ENCODE data around the gene SETX.

Gene SETX

DNA sequence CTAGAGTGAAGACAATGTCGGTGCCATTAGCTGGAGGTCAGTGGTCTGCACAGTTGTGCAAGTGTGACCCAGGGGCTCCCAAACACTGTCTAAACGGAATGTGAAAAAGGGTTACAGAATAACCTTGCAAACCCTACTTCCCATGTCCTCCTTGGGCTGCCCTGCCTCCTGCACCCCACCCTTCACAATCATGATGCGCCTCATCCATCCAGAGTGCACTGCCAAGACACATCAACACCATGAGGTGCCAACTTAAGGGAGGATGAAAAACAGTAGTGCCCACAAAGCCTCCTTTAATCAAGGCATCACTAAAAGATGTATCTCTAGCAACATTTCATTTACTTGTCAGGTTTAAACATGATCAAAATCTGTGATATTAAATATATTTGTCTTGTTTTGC, 87.1 kb downstream of the SETX start:
- no peaks in the 10 kb centered on the region for H3K27me3 ChIP-seq (ENCODE audit: insufficient read depth, poor library complexity, severe bottlenecking)
- no peak for DNase-seq (ENCODE audit: low read depth in 1 of 2, low spot score in 1 of 2)
- no peak overlapping the region for H3K4me3 ChIP-seq (replicated peaks; ENCODE audit: insufficient read depth, low read length)
- H3K27ac ChIP-seq (replicated peaks), result no peak overlapping the region
- no peak for TF ChIP-seq GABPA (IDR thresholded peaks at IDR 0.05; ENCODE audit: low read depth)
- TF ChIP-seq SPI1 (IDR thresholded peaks at IDR 0.05; ENCODE audit: borderline replicate concordance, low read depth), result no peak
- no peak for TF ChIP-seq POLR2AphosphoS5 (IDR thresholded peaks at IDR 0.05; ENCODE audit: low read depth)
- TF ChIP-seq, protein P1, sequence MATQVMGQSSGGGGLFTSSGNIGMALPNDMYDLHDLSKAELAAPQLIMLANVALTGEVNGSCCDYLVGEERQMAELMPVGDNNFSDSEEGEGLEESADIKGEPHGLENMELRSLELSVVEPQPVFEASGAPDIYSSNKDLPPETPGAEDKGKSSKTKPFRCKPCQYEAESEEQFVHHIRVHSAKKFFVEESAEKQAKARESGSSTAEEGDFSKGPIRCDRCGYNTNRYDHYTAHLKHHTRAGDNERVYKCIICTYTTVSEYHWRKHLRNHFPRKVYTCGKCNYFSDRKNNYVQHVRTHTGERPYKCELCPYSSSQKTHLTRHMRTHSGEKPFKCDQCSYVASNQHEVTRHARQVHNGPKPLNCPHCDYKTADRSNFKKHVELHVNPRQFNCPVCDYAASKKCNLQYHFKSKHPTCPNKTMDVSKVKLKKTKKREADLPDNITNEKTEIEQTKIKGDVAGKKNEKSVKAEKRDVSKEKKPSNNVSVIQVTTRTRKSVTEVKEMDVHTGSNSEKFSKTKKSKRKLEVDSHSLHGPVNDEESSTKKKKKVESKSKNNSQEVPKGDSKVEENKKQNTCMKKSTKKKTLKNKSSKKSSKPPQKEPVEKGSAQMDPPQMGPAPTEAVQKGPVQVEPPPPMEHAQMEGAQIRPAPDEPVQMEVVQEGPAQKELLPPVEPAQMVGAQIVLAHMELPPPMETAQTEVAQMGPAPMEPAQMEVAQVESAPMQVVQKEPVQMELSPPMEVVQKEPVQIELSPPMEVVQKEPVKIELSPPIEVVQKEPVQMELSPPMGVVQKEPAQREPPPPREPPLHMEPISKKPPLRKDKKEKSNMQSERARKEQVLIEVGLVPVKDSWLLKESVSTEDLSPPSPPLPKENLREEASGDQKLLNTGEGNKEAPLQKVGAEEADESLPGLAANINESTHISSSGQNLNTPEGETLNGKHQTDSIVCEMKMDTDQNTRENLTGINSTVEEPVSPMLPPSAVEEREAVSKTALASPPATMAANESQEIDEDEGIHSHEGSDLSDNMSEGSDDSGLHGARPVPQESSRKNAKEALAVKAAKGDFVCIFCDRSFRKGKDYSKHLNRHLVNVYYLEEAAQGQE (IDR thresholded peaks at IDR 0.05; ENCODE audit: insufficient replicate concordance, low read depth), result no peak
- TF ChIP-seq, protein P2, sequence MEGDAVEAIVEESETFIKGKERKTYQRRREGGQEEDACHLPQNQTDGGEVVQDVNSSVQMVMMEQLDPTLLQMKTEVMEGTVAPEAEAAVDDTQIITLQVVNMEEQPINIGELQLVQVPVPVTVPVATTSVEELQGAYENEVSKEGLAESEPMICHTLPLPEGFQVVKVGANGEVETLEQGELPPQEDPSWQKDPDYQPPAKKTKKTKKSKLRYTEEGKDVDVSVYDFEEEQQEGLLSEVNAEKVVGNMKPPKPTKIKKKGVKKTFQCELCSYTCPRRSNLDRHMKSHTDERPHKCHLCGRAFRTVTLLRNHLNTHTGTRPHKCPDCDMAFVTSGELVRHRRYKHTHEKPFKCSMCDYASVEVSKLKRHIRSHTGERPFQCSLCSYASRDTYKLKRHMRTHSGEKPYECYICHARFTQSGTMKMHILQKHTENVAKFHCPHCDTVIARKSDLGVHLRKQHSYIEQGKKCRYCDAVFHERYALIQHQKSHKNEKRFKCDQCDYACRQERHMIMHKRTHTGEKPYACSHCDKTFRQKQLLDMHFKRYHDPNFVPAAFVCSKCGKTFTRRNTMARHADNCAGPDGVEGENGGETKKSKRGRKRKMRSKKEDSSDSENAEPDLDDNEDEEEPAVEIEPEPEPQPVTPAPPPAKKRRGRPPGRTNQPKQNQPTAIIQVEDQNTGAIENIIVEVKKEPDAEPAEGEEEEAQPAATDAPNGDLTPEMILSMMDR (IDR thresholded peaks at IDR 0.05; ENCODE audit: insufficient read depth, low read length), result no peak

DNA sequence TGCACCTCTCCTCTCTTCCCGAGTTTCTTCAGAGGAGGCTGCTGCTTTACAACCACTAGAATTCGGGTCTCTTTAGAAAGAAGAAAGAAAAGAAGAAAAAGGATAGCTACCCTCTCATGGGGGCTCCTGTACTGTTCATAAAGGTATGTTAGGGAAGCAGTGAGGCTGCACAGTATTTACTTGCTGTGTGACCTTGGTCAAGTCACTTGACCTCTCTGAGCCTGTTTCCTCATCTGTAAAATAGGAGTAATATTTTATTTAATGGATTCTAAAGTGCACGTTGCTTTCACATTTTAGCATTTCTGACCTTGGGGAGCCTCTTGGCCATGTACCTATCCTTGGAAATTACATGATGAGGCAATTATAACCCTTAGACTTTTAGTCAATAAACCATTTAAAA, 88.8 kb downstream of the SETX start:
- H3K4me3 ChIP-seq (replicated peaks; ENCODE audit: insufficient read depth, low read length), result no peak overlapping the region
- H3K27me3 ChIP-seq (ENCODE audit: insufficient read depth, poor library complexity, severe bottlenecking), result no peaks in the 10 kb centered on the region
- no peak for TF ChIP-seq SPI1 (IDR thresholded peaks at IDR 0.05; ENCODE audit: borderline replicate concordance, low read depth)
- TF ChIP-seq, protein P1 (IDR thresholded peaks at IDR 0.05; ENCODE audit: insufficient replicate concordance, low read depth), result no peak
- TF ChIP-seq POLR2AphosphoS5 (IDR thresholded peaks at IDR 0.05; ENCODE audit: low read depth), result no peak
- no peak for TF ChIP-seq GABPA (IDR thresholded peaks at IDR 0.05; ENCODE audit: low read depth)
- TF ChIP-seq, protein P2 (IDR thresholded peaks at IDR 0.05; ENCODE audit: insufficient read depth, low read length), result no peak
- DNase-seq (ENCODE audit: low read depth in 1 of 2, low spot score in 1 of 2), result no peak
- H3K27ac ChIP-seq (replicated peaks), result no peak overlapping the region

DNA sequence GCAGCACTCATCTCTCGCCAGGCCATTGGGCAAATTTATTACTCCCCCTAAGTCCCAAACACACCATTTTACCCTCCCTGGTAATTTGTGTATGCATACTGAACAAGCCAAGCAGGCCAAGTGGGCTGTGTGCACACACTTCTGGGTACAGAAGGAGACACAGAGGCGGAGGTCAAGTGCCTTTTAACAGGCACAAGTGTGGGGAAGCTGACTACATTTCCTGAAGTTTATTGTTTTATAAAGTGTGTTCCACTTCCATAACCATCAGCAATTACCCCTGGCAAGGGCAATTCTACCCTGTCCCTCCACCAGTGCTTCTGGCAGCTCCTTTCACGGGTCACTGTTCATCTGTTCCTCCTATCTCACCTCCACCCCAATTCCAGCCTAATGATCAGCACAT, 93.9 kb downstream of the SETX start:
- no peak for DNase-seq (ENCODE audit: low read depth in 1 of 2, low spot score in 1 of 2)
- H3K4me3 ChIP-seq (replicated peaks; ENCODE audit: insufficient read depth, low read length), result no peak overlapping the region
- no peak overlapping the region for H3K27ac ChIP-seq (replicated peaks)
- no peak for TF ChIP-seq GABPA (IDR thresholded peaks at IDR 0.05; ENCODE audit: low read depth)
- no peak for TF ChIP-seq POLR2AphosphoS5 (IDR thresholded peaks at IDR 0.05; ENCODE audit: low read depth)
- TF ChIP-seq, protein P2 (IDR thresholded peaks at IDR 0.05; ENCODE audit: insufficient read depth, low read length), result no peak
- no peak for TF ChIP-seq SPI1 (IDR thresholded peaks at IDR 0.05; ENCODE audit: borderline replicate concordance, low read depth)
- TF ChIP-seq, protein P1 (IDR thresholded peaks at IDR 0.05; ENCODE audit: insufficient replicate concordance, low read depth), result no peak
- H3K27me3 ChIP-seq (ENCODE audit: insufficient read depth, poor library complexity, severe bottlenecking), result no peaks in the 10 kb centered on the region
